ENCODE data around the gene LRRC56. TPM values are rescaled to one million over a fixed set of nuclear protein-coding genes. Genes with fewer than 3 reads are reported as not detected.

Gene LRRC56
- total RNA-seq, 1 experiment from 2014 or later = 0.08 TPM

DNA sequence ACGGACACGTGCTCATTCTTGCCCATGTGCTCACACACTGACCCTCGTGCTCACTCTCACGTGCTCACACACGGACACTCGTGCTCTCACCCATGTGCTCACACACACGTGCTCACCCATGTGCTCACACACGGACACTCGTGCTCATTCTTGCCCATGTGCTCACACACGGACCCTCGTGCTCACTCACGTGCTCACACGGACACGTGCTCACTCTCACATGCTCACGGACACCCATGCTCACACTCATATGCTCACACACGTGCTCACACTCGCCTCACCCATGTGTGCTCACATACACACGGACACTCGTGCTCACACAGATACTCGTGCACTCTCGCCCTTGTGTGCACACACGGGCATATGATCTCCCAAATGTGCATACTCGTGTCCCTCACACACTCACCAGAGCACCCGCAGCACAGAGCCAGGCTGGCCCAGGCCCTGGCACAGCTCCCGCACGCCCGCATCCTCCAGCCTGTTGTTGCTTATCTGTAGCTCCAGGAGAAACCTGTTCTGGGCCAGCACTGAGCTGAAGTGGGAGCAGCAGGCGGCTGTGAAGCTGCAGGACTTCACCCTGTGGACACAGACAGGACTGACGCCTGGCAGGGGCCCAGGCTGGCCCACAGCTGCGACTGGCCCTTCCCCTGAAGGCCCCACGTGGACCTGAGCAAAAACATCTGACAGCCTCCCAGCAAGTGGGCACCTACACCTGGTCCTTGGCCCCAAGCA is 39.6 kb upstream of the LRRC56 start:
- Histone ChIP-seq H3K27me3 (no peaks in the 10 kb centered on the region), H3K36me3 (peaks cover 64% of the 10 kb centered on the region), H3K4me1 (no peaks in the 10 kb centered on the region), H3K9me3 (replicated peaks) (no peaks in the 10 kb centered on the region; the same call in 1 of the 2 replicates), H3K27ac (no peak overlapping the region), H3K4me3 (no peak overlapping the region)
- DNase-seq = no peak

DNA sequence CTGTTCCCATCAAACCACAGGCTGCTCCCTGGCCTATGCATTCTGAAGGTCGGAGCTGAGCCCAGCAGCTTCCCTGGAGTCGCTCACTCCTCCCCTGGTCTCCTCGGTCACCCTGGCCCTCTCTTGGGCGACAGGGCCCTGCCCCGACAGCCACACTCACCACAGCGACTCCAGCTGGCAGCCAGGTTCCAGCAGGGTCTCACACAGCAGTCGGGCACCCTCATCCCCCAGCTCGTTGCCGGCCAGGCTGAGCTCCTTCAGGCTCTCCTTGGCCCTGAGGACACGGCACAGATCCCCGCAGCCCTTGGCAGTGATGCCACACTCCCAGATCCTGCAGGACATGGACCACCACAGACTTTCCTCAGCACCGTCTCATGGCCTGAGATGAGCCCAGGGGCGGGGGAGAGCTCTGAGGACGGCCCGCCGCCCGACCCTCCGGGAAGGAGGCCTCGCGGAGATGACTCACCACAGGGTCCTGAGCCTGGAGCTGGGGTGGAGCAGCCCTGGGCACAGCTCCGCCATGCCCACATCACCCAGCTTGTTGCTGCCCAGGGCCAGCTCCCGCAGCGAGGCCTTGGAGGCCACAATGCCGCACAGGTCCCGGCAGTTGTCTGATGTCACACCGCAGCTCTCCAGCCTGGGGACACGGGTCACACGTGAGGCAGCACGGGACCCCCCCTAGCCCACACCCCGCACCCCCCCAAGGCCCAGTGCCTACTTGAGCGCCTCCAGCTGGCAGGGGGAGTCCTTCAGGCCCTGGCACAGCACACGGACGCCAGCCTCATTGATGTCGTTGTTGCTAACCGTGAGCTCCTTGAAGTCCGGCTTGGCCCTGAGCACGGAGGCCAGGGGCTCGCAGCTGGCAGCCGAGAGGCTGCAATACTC is 38.8 kb upstream of the LRRC56 start:
- peaks cover 63% of the 10 kb centered on the region for H3K36me3 ChIP-seq
- no peaks in the 10 kb centered on the region; the same call in 1 of the 2 replicates for H3K9me3 ChIP-seq (replicated peaks)
- H3K4me1 ChIP-seq = no peaks in the 10 kb centered on the region
- H3K27me3 ChIP-seq = no peaks in the 10 kb centered on the region
- H3K27ac ChIP-seq = no peak overlapping the region
- no peak overlapping the region for H3K4me3 ChIP-seq
- no peak for DNase-seq

DNA sequence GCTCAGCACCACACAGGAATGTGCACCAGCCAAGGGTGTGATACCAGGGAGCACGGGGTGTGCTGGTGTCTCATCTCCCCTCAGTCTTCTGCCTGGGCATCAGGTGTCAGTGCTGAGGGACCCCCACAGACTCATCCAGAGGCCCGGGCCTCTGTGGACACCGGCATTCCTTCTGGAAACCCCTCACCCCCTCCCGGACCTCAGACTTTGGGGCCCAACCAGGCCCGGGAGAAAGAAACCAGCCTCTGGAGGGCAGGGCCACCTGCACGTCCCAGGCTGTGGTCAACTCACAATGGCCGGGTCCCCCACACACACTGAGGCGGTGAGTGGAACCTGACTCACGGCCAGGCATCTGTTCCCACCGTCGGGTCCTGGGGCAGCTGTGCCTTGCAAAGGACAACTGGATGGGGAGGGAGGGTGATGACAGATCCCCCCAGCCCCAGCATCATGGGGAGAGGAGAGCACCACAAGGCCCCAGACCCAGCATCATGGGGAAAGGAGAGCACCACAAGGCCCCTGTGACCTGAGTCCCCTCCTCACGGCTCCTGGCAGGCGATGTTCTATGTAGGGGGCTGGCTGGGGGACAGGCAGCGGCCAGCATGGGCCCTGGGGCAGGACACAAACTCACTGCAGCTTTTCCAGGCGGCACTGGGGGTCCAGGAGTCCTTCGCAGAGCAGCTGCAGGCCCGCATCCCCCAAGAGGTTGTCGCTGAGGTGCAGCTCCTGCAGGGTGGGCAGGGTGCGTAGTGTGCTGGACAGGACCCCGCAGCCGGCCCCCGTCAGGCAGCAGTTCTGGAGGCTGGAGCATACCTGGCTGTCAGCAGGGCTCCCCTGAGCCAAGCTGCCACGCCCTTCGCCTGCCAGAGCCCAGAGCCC is 37.9 kb upstream of the LRRC56 start:
- H3K4me1 ChIP-seq = no peaks in the 10 kb centered on the region
- H3K9me3 ChIP-seq (replicated peaks) = no peaks in the 10 kb centered on the region; the same call in 1 of the 2 replicates
- no peaks in the 10 kb centered on the region for H3K27me3 ChIP-seq
- H3K36me3 ChIP-seq = peaks cover 59% of the 10 kb centered on the region
- no peak overlapping the region for H3K4me3 ChIP-seq
- H3K27ac ChIP-seq = no peak overlapping the region
- DNase-seq = no peak

DNA sequence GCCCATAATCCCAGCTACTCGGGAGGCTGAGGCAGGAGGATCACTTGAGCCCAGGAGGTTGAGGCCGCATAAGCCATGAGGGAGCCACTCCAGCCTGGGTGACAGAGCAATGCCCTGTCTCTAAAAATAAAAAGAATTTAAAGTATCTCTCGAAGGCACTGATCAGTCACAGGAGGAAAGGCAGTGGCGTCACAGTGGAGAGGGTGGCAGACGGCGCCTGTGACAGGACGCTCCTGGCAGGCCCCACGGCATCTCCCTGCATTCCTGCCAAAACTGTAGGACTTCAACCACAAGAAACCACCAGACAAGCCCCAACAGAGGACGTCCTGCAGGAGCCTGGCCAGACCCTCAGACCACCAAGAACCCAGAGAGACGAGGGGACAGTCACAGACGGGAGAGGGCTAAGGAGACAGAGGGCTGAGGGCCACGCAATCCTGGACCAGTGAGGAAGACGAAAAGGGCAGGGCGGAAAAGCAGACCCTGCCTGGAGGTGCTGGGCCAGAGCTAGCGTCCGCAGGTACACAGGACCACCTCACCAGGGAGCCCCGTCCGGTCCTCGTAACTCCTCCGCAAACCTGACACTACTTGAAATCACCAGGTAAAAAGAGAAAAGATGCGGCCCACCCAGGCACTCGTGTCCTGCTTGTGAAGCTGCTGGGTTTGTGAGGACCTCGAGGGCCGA is 36.2 kb upstream of the LRRC56 start:
- H3K4me3 ChIP-seq = no peak overlapping the region
- H3K9me3 ChIP-seq (replicated peaks) = no peaks in the 10 kb centered on the region; the same call in 1 of the 2 replicates
- no peaks in the 10 kb centered on the region for H3K27me3 ChIP-seq
- no peak for DNase-seq
- no peak overlapping the region for H3K27ac ChIP-seq
- peaks cover 54% of the 10 kb centered on the region for H3K36me3 ChIP-seq
- 0 out of 2 replicates have a peak, but pooled peaks cover 3% of the 10 kb centered on the region for H3K4me1 ChIP-seq

DNA sequence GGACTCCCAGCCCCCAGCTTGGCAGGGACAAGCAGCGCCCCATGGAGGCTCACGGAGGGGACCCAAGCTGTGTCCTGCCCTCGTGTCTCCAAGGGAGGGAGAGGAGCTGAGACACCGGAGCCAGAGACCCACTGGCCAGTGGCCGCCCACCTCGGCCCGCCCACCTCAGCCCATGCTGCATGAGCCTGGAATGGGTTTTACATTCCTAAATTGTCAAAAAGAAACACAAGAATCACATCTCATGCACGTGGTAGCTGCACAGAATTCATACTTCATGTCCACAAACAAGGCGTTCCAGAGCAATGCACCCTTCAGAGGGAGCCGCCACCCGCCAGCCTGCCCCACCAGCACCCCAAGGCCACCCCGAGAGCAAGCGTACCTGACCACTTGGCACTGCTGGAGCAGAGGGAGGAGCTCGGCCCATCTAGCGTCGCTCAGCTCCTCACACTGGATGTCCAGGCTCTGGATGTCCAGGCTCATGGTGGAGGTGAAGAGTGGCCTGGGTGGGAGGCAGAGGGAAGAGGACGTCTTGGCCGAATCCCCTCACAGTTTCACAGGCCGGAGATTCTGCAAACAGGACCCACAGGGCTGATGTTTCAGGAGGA is 35.5 kb upstream of the LRRC56 start:
- Histone ChIP-seq H3K9me3 (replicated peaks) (no peaks in the 10 kb centered on the region; the same call in 1 of the 2 replicates), H3K36me3 (peaks cover 48% of the 10 kb centered on the region), H3K4me1 (0 out of 2 replicates have a peak, but pooled peaks cover 3% of the 10 kb centered on the region), H3K27me3 (no peaks in the 10 kb centered on the region), H3K4me3 (no peak overlapping the region), H3K27ac (no peak overlapping the region)
- DNase-seq = no peak

DNA sequence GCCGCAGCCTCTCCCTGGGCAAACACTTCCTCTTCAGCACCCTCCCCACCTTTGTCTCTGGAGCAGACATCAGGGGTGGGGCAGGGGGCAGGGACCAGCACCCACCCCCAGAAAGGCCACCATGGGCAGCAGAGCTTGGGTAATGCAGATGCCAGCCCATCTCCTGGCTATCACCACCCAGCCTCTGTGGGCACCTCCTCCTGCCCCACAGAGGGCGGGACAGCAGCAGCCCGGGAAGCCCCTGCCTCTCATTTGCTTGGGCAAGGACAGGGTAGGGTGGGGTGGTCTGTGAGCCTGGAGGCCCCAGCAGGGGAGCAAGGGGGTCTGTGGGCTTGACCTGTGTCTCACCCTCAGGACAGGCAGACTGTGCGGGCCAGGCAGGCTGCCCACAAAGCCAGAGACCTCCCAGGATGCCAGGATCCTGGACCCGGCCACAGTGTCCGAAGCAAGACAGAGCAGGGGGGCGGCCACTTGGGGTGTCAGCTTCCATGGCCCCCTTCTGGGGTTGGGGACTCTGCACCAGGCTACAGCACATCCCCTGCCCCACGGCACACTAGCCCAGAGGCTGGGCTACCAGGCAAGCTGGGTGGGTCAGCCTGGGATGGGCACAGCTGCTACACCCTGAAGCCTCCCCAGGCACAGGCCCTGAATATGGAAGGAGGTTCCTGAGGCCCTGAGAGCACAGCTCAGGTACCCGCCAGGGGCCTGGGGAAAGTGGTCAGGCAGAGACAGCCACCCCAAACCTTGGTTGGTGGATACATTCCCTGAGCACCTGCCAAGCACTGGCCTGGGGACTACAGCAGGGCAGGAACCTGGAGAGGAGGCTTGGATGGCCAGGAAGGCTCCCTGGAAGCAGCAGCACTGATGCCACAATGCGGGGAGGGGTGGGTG is 34.8 kb upstream of the LRRC56 start:
- no peaks in the 10 kb centered on the region; the same call in 1 of the 2 replicates for H3K9me3 ChIP-seq (replicated peaks)
- no peak overlapping the region for H3K4me3 ChIP-seq
- no peaks in the 10 kb centered on the region for H3K27me3 ChIP-seq
- H3K27ac ChIP-seq = no peak overlapping the region
- DNase-seq = no peak
- 0 out of 2 replicates have a peak, but pooled peaks cover 3% of the 10 kb centered on the region for H3K4me1 ChIP-seq
- peaks cover 42% of the 10 kb centered on the region for H3K36me3 ChIP-seq

DNA sequence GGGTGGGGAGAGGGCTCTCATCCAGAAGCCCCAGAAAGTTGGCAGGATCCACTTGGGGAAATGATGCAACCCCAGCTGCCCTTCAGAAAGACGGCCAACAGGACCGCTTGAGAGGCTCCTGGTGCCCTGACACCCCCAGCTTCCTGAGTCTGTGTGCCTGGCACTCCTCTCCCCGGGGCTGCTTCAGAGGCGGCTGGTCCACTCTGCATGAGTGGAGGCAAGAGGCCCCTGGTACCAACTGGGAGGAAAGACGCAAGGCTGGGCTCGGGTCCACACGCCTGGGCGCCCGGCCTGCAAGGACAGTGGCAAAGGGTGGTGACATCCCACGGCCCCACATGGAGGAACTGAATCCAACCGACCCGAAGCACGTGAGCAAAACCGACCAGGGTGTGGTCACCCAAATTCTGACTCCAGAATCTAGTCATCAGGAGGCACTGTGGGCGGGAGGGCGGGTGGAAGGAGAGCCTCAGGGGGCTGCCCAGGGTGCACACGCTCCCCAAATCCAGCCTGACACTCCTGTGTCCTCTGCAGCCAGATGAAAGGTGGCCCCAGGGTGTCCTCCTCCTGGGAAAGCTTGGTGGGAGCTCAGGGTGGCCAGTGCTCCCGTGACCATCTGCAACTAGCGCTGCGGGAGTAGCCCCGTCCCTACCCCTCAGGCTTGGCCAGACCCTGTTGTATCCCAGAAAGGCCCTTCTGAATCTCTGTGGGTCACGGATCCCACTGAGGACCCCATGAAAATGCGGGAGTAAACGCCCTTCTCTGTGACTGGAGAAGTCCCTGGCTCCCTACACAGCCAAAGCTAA is 33.9 kb upstream of the LRRC56 start:
- Histone ChIP-seq H3K27me3 (no peaks in the 10 kb centered on the region), H3K4me3 (no peak overlapping the region), H3K36me3 (peaks cover 34% of the 10 kb centered on the region), H3K9me3 (replicated peaks) (no peaks in the 10 kb centered on the region), H3K4me1 (0 out of 2 replicates have a peak, but pooled peaks cover 3% of the 10 kb centered on the region), H3K27ac (no peak overlapping the region)
- no peak for DNase-seq

DNA sequence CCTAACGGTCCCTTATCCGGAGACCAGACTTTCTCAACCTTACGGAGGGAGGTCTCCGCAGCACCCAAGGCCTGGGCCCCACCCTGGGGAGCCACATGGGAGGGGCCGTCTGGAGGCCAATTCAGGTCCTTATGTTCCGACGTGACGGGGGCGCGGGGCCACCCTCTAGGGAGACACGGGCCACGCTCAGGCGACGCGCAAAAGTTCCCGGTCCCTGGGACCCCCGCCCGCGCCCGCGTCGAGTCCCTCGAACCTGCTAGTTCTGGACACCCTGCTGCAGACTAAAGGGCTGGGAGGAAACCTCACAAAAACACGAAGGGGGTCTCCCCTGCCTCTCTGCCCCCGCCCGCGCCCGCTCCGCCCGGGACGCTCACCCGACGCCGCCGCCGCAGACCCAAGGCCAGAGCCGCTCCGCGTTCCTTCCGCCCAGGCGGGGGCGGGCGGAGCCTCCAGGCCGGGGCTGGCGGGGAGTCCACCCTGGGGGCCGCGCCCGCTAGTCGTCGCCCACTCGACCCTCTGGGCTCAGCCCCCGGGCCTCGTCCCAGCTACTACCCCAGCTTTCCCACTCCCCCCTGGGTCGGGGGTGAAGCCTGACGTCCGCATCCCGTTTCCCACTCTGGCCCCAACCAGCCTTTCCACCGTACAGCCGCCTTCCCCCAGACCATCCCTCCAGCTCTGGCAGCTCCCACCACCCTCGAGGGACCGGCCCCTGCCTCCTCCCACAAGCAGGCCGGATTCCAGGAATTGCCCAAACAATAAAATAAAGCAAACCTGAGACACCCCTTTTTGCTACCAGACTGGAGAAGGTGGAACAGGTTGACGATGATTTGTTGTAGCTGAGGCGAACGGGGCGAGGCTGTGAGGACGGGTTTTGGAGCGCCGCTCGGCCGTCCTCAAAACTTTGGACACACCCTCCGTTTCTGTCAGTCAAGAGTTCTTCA is 33.0 kb upstream of the LRRC56 start:
- H3K9me3 ChIP-seq (replicated peaks) = no peaks in the 10 kb centered on the region
- no peak overlapping the region for H3K27ac ChIP-seq
- 0 out of 2 replicates have a peak, but pooled peaks cover 3% of the 10 kb centered on the region for H3K4me1 ChIP-seq
- DNase-seq = no peak
- H3K4me3 ChIP-seq = no peak overlapping the region
- no peaks in the 10 kb centered on the region for H3K27me3 ChIP-seq
- H3K36me3 ChIP-seq = peaks cover 28% of the 10 kb centered on the region

DNA sequence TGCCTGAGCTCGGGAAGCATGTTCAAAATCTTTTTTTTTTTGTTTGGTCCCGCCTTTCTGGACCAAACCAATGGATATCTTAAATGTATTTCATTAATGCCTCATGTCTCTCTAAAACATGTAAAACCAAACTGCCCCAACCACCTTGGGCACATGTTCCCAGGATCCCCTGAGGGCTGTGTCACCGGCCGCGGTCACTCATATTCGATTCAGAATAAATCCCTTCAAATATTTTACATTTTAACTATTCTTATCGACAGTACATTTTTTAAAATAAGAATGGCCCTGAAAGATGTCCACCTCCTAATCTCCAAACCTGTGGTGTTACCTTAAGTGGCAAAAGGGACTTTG is 32.4 kb upstream of the LRRC56 start:
- 0 out of 2 replicates have a peak, but pooled peaks cover 3% of the 10 kb centered on the region for H3K4me1 ChIP-seq
- H3K4me3 ChIP-seq = no peak overlapping the region
- DNase-seq = no peak
- no peak overlapping the region for H3K27ac ChIP-seq
- no peaks in the 10 kb centered on the region for H3K9me3 ChIP-seq (replicated peaks)
- no peaks in the 10 kb centered on the region for H3K27me3 ChIP-seq
- peaks cover 23% of the 10 kb centered on the region for H3K36me3 ChIP-seq

DNA sequence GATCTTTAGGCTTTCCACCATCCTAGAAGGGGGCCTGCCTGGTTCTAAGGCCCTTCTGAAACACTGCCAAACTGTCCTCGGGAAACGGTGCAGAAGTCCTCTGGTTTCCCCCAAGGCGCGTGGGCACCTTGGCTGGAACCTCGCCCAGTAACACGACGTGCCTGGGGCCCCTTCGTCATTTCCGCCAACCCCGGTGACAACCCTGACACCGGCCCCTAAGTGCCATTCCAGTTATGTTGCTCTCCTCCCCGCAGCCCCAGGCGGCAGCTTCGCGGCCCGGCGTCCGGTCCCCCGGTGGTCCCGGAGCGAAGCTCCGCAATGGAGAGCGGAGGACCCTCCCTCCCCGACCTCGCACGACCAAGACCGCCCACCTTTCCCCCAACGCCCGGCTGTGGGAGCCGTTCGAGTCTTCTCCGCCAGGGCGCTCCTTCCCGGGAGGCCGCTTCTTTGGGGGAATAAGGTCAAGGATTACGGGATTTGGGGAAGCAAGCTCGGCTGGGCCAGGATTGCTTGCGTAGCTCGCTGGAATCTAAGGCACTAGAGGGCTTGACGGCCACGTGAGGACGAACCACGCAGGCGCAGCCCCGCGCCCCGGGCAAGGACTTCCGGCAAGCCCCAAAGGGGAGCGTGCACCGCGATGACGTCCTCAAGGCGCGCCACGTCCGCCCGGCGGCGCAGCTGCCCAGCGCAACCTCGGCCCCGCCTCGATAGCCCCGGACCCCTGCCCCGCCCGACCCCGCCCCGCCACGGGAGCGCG is 30.9 kb upstream of the LRRC56 start:
- H3K4me3 ChIP-seq = peak overlapping the region; percentile 95

More for the DNA sequence above, 30.9 kb upstream of the LRRC56 start:
- Histone ChIP-seq H3K27me3 (no peaks in the 10 kb centered on the region), H3K9me3 (replicated peaks) (no peaks in the 10 kb centered on the region), H3K36me3 (peaks cover 17% of the 10 kb centered on the region; the same call in 1 of the 2 replicates), H3K4me1 (0 out of 2 replicates have a peak, but pooled peaks cover 3% of the 10 kb centered on the region), H3K27ac (peak overlapping the region; percentile 97)
- DNase-seq = peak; percentile 97 to 98
